GDM1 (cell line): ENCODE measurements around the gene RNF130.
A peak's percentile ranks its signal among the peaks of the same experiment; 100 is the strongest.
"Not testable (repeated sequence)": the region's sequence is repeated elsewhere in the genome, so short reads cannot be mapped to it uniquely, and the experiment has no call there.

Source experiments
- DNase-seq: peaks from one replicate; lab custom pipeline; 2025; lab: John Stamatoyannopoulos, UW

Gene RNF130

GRCh38 chr5:180102636-180103035 lies 31.1 kb upstream of the RNF130 start:
- no peak for DNase-seq

- DNase-seq, result no peak
Observed at GRCh38 chr5:180101451-180102105, 30.0 kb upstream of the RNF130 start.

DNA sequence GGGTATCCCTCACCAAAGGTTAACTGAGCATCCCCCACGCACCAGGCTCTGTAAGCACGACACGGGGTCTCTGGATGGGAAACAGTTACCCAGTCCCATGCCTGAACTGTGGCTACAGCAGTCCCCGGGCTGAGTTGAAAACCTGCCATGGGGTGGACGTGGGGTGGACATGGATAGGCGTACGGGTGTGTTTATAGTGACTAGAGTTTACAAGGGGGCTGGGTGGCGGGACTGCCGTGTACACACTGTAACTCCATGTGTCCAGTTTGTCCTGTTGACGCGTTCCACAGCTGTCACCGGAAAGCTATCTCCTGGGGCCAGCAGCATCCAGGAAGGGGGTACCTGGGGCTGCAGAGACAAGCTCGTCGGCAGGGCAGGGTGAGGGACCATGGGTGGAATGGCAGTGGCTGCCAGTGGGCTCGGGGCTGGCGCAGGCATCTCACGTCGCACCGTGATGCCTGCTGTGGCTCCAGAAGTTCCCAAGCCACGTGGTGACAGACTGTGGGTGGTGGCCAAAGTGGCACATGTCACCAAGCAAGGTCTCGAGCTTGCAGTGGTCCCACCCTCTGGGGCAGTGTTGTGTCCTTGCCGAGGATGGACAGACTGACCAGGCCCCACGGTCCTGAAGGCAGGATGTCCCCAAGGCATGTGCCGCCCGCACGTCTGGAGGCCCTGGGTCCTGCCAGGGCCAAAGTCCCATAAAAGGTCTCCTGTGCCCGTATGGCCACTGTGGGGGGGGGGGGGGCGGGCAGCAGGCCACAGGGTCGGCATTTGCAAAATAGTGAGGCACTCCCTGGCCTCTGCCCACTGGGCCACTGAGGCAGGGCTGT lies 29.3 kb upstream of the RNF130 start:
- no peak for DNase-seq

DNA sequence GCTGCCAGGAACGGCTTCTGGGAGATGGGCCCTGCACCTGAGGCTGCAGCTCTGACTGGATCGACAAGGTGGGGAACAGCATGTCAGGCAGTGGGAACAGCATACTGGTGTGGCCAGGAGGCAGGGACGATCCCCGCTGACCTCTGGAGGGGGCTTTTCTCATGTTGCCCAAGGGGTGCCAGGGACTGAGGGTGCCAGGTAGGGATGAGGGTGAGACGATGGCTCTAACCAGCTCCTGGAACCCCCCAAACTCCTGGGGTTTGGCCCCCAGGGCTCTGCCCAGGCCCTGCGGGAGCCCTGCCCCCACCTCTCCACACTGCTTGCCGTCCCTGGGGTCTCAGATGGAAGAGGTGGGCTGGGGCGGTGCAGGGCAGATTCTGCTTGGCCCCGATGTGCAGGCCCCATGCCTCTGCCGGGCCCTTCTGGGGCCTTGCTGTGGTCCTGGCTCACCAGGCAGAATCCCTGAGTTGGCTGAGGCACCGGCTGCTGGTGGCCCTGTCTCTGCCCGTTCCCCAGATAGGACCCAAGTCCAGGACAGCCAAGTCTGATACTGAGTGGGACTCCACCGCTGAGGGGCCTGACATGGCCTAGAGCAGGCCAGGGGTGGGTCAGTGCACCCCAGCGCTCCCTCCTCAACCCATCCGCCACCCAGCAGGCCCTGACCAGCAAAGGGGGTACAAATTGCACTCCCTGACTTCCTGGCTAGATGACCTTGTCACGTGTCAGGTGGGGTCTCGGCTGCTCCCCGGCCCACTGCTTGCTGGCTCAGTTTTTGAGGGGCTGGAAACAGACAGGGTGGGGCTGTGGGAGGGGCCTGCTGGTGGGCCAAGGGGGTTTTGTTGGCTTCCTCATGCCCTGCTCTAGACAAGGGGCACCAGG lies 28.4 kb upstream of the RNF130 start:
- no peak for DNase-seq

DNA sequence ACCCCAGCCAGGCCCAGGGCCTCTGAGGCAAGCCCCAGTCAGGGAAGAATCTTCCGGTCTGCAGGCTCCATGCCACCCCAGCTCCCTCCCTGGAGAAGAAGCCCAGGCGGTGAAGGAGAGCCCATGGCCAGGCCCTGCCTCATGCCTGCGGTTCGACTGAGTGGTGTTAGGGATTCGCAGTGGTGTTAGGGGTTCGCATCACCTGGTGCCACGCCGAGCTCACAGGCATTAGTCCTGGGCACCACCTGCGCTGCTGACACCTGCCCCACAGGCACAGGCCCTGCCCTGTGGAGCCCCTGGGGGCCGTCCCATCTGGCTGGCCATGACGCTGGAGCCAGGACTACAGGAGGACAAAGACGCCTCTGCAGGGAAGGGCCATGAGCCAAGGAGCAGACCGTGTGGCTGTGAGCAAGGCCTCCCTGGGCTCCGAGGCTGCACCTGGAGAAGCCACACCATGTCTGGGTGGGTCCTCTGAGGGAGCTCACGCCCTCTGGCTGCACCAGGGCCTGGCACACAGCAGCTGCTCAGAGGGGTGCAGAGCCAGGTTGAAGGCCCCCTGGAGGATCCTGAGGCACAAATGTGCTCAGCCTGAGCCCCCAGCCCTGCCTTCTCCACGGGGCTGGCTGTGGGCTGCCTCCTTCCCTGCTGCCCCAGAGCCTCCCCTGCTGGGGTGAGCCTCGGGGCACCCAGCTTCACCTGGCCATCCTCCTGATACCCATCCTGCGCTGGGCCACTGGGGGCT lies 27.6 kb upstream of the RNF130 start:
- no peak for DNase-seq

- DNase-seq, result no peak
Observed at GRCh38 chr5:180098526-180098925, 27.0 kb upstream of the RNF130 start.

- DNase-seq, result no peak
Observed at GRCh38 chr5:180097926-180098325, 26.4 kb upstream of the RNF130 start.

- no peak for DNase-seq
Observed at GRCh38 chr5:180097163-180097894, 25.8 kb upstream of the RNF130 start.

GRCh38 chr5:180096616-180097015 lies 25.1 kb upstream of the RNF130 start:
- no peak for DNase-seq

GRCh38 chr5:180095545-180095944 lies 24.0 kb upstream of the RNF130 start:
- DNase-seq, result no peak

GRCh38 chr5:180093651-180094382 lies 22.3 kb upstream of the RNF130 start:
- DNase-seq, result peak; percentile 77

- DNase-seq, result no peak
Observed at GRCh38 chr5:180093241-180093640, 21.7 kb upstream of the RNF130 start.

DNA sequence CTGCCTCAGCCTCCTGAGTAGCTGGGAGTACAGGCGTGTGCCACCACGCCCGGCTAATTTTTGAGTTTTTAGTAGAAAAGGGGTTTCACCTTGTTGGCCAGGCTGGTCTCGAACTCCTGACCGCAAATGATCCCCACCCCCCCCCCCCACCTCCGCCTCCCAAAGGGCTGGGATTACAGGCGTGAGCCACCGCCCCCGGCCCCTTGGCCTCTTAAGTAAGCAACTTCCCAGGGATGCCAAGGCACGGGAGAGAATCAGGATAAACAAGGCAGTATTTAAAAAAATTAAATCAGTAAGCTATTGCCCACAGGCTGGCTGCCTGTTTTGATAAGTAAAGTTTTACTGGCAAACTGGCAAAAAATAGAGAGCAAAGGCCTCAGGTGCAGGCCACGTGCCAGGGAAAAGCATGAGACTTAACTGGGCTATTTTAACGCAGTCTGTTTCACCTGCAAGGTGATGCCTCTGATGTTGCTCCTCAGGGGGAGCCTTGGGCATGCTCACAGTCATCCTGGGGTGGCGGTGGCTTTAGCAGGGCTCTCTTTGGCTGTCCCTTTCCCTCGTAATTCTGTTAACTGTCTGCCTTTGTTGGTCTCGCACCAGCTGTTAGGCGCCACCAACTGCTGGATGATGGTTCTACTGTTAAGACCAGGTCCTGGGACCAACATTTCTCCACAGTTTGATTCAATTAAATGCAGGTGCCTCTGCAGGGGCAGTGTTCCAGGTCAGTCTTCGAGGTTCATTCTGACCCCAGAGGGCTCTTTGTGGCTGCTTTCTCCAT lies 19.4 kb upstream of the RNF130 start:
- peak; percentile 29 for DNase-seq

GRCh38 chr5:180090098-180090768 lies 18.7 kb upstream of the RNF130 start:
- peak; percentile 45 for DNase-seq

DNA sequence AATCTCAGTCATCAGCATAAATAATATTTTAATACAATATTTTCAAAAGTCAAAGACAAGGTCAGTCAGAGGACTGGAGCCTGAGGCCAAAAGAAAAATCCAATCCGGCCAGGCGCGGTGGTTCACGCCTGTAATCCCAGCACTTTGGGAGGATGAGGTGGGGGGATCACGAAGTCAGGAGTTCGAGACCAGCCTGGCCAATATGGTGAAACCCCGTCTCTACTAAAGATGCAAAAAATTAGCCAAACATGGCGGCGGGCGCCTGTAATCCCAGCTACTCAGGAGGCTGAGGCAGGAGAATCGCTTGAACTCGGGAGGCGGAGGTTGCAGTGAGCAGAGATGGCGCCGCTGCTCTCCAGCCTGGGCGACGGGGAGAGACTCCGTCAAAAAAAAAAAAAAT lies 18.1 kb upstream of the RNF130 start:
- not testable (repeated sequence) for DNase-seq

- no peak for DNase-seq
Observed at GRCh38 chr5:180088561-180088960, 17.0 kb upstream of the RNF130 start.

- no peak for DNase-seq
Observed at GRCh38 chr5:180086816-180087399, 15.3 kb upstream of the RNF130 start.

DNA sequence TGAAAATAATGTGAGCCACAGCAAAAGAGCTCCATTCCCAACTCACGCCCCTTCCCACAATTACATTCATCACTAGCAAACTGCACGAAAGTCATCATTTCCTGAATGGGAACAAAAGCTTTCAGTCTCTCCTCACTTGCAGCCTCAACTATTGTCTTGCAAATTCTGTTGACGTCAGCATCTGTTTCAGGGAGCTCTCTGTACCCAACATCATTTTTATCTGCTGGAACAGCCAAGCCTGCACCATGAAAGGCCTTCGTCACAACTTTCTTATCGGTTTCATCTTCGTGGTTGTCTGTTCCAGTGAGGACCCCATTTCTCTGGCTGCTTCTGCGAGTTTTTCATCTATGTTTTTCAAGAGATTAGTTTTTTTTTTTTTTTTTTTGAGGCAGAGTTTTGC lies 14.3 kb upstream of the RNF130 start:
- DNase-seq, result no peak
